ENCODE data around the gene LSM10.

Gene LSM10

DNA sequence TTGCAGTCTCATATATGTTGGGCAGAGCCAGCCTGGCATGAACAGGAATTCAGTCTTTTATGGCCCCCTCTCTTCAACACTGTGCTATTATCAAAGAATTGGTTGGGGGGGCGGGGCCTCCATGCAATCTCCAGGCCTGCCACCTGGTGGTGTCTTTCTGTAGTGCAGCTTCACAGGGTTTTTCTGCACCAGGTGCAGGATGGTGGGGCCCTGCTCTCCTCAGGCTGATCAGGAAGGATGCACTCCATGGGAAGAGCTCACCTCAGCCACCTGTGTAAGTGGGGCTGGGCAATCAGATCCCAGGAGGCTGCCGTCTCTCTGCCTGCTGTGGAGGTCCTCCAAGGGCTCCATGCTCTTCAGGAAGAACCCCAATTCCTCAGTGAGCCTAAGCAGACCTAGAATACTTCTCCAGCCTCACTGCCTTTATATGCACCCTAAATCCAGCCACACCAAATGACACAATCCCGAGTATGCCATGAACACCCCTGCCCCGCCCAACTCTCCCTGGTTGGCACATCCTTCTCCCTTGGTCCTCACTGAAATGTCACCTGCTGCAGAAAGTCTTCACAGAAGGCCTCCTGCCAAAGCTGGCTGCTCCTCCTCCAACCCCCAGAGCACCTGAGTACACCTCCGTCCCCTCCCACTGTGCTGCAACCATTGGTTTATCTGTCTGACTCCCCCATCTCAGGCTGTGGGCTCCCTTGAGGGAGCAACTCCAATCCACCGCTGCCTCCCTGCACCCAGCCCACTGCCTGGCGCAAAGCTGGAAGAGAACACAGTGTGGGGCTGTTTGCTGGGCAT, 28.4 kb downstream of the LSM10 start:
- DNase-seq (ENCODE audit: low read depth, low spot score) = no peak
- no peak overlapping the region for H3K4me3 ChIP-seq (ENCODE audit: low read depth, low read length)
- TF ChIP-seq, protein P1, sequence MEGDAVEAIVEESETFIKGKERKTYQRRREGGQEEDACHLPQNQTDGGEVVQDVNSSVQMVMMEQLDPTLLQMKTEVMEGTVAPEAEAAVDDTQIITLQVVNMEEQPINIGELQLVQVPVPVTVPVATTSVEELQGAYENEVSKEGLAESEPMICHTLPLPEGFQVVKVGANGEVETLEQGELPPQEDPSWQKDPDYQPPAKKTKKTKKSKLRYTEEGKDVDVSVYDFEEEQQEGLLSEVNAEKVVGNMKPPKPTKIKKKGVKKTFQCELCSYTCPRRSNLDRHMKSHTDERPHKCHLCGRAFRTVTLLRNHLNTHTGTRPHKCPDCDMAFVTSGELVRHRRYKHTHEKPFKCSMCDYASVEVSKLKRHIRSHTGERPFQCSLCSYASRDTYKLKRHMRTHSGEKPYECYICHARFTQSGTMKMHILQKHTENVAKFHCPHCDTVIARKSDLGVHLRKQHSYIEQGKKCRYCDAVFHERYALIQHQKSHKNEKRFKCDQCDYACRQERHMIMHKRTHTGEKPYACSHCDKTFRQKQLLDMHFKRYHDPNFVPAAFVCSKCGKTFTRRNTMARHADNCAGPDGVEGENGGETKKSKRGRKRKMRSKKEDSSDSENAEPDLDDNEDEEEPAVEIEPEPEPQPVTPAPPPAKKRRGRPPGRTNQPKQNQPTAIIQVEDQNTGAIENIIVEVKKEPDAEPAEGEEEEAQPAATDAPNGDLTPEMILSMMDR (IDR thresholded peaks at IDR 0.05; ENCODE audit: insufficient read depth, low read length, missing control alignments) = peak; percentile 92
- POLR2A ChIA-PET = interaction anchor here (0.6 to 1.2 kb wide), 3 partner anchors 9 to 27 kb away, joined by 3 read pairs; no protein-coding TSS in a partner anchor
- CTCF ChIA-PET = interaction anchor here (0.6 to 6.0 kb wide), 24 partner anchors 23 to 272 kb away, joined by 3 to 27 read pairs (median 4); partner anchors contain the start of genes EVA1B, LSM10, THRAP3 and TRAPPC3

DNA sequence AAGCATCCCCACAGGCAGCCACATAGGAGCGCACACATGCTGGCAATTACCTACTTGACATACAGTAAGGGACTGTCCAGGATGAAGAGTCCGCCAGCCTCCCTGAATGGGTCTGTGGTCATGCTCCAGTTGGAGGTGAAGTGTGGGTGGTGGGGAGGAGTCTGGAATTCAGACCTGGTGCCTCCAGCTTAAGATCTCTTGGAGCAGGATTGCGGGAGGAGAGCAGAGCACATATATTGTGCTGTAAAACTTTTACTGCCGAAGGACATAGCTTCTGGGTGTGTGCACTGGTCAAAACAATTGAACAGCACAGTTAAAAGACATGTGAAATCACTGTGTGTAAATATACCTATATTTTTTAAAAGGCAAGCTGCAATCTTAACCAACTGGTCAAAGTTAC, 29.9 kb downstream of the LSM10 start:
- DNase-seq (ENCODE audit: low read depth, low spot score) = no peak
- CTCF ChIA-PET = interaction anchor here (0.9 to 6.0 kb wide), 13 partner anchors 25 to 218 kb away, joined by 3 to 27 read pairs (median 4); partner anchors contain the start of genes EVA1B, LSM10 and TRAPPC3
- TF ChIP-seq, protein P1 (IDR thresholded peaks at IDR 0.05; ENCODE audit: insufficient read depth, low read length, missing control alignments) = no peak
- no peak overlapping the region for H3K4me3 ChIP-seq (ENCODE audit: low read depth, low read length)
- POLR2A ChIA-PET = interaction anchor here (1.7 kb wide), 1 partner anchor 46 kb away, joined by 3 read pairs; no protein-coding TSS in a partner anchor

DNA sequence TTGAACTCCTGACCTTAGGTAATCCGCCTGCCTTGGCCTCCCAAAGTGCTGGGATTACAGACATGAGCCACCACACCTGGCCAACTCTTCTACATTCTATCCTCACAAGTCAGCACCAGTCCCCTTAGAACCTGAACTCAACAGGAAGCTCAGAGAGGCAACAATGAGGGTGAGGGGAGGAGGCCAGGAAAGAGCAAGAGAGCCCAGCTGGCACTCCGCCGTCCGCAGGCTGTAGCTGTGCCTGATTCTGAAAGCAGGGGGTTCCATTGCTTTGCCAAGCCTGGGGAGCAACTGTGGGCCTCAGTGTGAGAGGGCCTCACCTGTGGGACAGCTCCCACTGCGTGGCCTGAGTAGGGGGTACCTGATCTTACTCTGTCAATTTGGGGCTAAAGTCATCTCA, 30.6 kb downstream of the LSM10 start:
- CTCF ChIA-PET = interaction anchor here (0.9 to 6.0 kb wide), 7 partner anchors 31 to 217 kb away, joined by 3 to 27 read pairs (median 14); partner anchors contain the start of genes EVA1B, LSM10 and TRAPPC3
- POLR2A ChIA-PET = interaction anchor here (1.4 to 1.7 kb wide), 3 partner anchors 16 to 45 kb away, joined by 3 to 9 read pairs (median 3); no protein-coding TSS in a partner anchor
- no peak for DNase-seq (ENCODE audit: low read depth, low spot score)
- no peak overlapping the region for H3K4me3 ChIP-seq (ENCODE audit: low read depth, low read length)
- TF ChIP-seq, protein P1 (IDR thresholded peaks at IDR 0.05; ENCODE audit: insufficient read depth, low read length, missing control alignments) = no peak

DNA sequence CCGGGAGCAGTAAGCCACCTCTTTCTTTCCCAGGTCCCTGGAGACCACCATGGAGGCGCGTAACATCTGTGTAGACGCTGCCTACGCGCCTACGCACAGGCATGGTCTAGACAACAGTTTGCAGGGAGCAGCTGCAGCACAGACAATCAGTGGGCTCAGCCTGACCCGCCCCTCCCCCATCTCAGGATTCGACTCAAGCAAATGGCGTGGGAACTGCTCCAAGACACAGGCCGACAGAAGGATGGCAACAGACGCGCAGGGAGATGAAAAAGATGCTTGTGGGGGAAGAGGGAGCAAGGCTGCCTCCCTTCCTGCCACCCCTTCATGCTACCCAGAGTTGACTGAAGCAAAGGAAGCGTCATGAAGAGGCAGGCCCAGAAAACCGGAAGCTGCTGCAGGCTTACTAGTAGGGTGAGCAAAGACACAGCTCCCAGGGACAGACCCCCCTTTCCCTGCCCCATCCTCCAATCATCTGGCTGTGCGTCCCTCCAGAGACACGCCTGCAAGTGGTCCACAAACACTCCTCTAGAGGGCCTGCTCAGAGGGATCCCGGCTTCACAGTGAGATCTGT, 31.5 kb downstream of the LSM10 start:
- H3K4me3 ChIP-seq (ENCODE audit: low read depth, low read length) = no peak overlapping the region
- TF ChIP-seq, protein P1 (IDR thresholded peaks at IDR 0.05; ENCODE audit: insufficient read depth, low read length, missing control alignments) = peak; percentile 18
- no peak for DNase-seq (ENCODE audit: low read depth, low spot score)
- POLR2A ChIA-PET = interaction anchor here (1.1 to 1.8 kb wide), 5 partner anchors 15 to 44 kb away, joined by 3 to 10 read pairs (median 3); no protein-coding TSS in a partner anchor
- CTCF ChIA-PET = interaction anchor here (1.1 to 6.0 kb wide), 4 partner anchors 43 to 66 kb away, joined by 4 to 27 read pairs (median 10); partner anchors contain the start of gene EVA1B

DNA sequence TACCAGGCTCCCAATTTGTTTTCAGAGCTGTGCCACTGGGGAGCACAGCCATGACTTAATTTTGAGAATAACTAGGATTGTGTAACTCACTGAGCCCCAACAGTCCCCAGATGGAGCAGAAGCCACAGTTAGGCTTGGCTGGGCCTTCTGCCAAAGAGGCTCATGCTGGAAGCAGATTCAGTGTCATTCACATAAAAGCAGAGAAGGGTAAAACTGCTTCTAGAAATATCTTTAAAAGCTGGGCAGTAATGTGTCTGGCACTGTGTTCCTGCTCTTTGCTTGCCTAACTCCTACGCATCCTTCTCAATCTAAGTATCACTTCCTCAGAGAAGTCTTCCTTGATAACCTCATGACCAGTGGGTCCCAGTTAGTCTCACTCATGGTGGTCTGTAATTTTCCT, 32.3 kb downstream of the LSM10 start:
- TF ChIP-seq, protein P1 (IDR thresholded peaks at IDR 0.05; ENCODE audit: insufficient read depth, low read length, missing control alignments) = no peak
- DNase-seq (ENCODE audit: low read depth, low spot score) = no peak
- ChIA-PET CTCF (interaction anchor here (6.0 kb wide), 1 partner anchor 53 kb away, joined by 27 read pairs; no protein-coding TSS in a partner anchor), POLR2A (interaction anchor here (0.5 to 1.8 kb wide), 3 partner anchors 21 to 59 kb away, joined by 3 to 10 read pairs (median 3); partner anchors contain the start of gene SH3D21)
- no peak overlapping the region; the same call in 1 of the 2 replicates for H3K4me3 ChIP-seq (ENCODE audit: low read depth, low read length)
